B cell (primary cell): ENCODE results near the gene MAMLD1. TPM values are rescaled to one million over a fixed set of nuclear protein-coding genes. Genes with fewer than 3 reads are reported as not detected.

Experiments used
- ATAC-seq: fragments of 200-7000 bp; cut with Tn5 transposase; one replicate; pipeline ENCODE4 v1.10.0; 2021; ENCODE audit warnings: low read depth, mild to moderate bottlenecking, moderate number of reproducible peaks, moderate library complexity
- CTCF ChIA-PET: fragments of 350-600 bp; sonication (Branson Sonifier 250); formaldehyde crosslinking; loops from one replicate; lab custom pipeline; 2021; ENCODE audit warnings: antibody characterized with exemption, inconsistent platforms; lab: Charles Lee
- POLR2A ChIA-PET: fragments of 350-600 bp; sonication (Branson Sonifier 250); formaldehyde crosslinking; loops from one replicate; lab custom pipeline; 2021; ENCODE audit warnings: antibody characterized with exemption; lab: Charles Lee
- DNase-seq: peaks from one replicate; pipeline ENCODE4 v3.0.0; 2013
- H2AFZ ChIP-seq: 2 replicates; pipeline ENCODE4 v1.6.1; 2012; ENCODE audit warnings: mild to moderate bottlenecking, low read depth, low read length; ENCODE audit not compliant: insufficient read depth, poor library complexity, severe bottlenecking
- H3K27ac ChIP-seq, 2 donors: 1 replicate in 1 of 2; 2 replicates in 1 of 2; pipeline ENCODE4 v1.5.1; 2012 to 2013; ENCODE audit warnings: low read length in 2 of 2, mild to moderate bottlenecking in 2 of 2, moderate library complexity in 1 of 2
- H3K27me3 ChIP-seq, 4 experiments: fragments of 200-600 bp in 1 of 4; sonication (generic) in 1 of 4; replicated peaks in 1 of 4; 1 replicate in 2 of 4; 2 replicates in 2 of 4; pipeline versions ENCODE4 v1.6.1 to v1.7.0; 2013 to 2016; ENCODE audit warnings: low read length in 3 of 4, mild to moderate bottlenecking in 2 of 4, mixed read lengths in 1 of 4, moderate library complexity in 1 of 4; ENCODE audit not compliant: insufficient read depth in 4 of 4, control insufficient read depth in 3 of 4; ENCODE audit errors: control extremely low read depth in 1 of 4
- H3K36me3 ChIP-seq, 2 experiments: replicated peaks in 1 of 2; 1 replicate in 1 of 2; 2 replicates in 1 of 2; pipeline versions ENCODE4 v1.6.1 to v1.7.1; 2013; ENCODE audit warnings: low read length in 1 of 2; ENCODE audit not compliant: insufficient read depth in 2 of 2, control insufficient read depth in 1 of 2; ENCODE audit errors: control extremely low read depth in 1 of 2, extremely low read depth in 1 of 2
- H3K4me1 ChIP-seq, 2 donors: fragments of 200-600 bp in 1 of 2; sonication (generic) in 1 of 2; 1 replicate in 1 of 2; 2 replicates in 1 of 2; pipeline versions ENCODE4 v1.5.1 to v1.6.1; 2013 to 2017; ENCODE audit warnings: low read length in 2 of 2; ENCODE audit not compliant: control insufficient read depth in 2 of 2, insufficient read depth in 2 of 2
- H3K4me2 ChIP-seq: replicated peaks from 2 replicates; pipeline ENCODE3; 2012; ENCODE audit warnings: mild to moderate bottlenecking, low read depth, low read length; ENCODE audit not compliant: poor library complexity, severe bottlenecking
- H3K4me3 ChIP-seq, 5 experiments: fragments of 200-600 bp in 1 of 5; sonication (generic) in 1 of 5; 1 replicate in 3 of 5; 2 replicates in 2 of 5; pipeline versions ENCODE4 v1.5.1 to v1.7.0; 2011 to 2016; ENCODE audit warnings: low read length in 4 of 5, mild to moderate bottlenecking in 4 of 5, low read depth in 2 of 5, control low read depth in 1 of 5, moderate library complexity in 1 of 5; ENCODE audit not compliant: insufficient read depth in 1 of 5; ENCODE audit errors: control extremely low read depth in 1 of 5, extremely low read depth in 1 of 5
- H3K79me2 ChIP-seq: fragments of 200-600 bp; sonication (generic); one replicate; pipeline ENCODE4 v1.6.0; 2016; ENCODE audit warnings: low read length; ENCODE audit not compliant: control insufficient read depth, insufficient read depth
- H3K9ac ChIP-seq: fragments of 200-600 bp; sonication (generic); 2 replicates; pipeline ENCODE4 v1.6.1; 2017; ENCODE audit warnings: mild to moderate bottlenecking, low read length, moderate library complexity
- H3K9me3 ChIP-seq, 3 donors: one replicate each; pipeline versions ENCODE4 v1.6.1 to v1.7.1; 2013; ENCODE audit warnings: low read length in 2 of 3; ENCODE audit not compliant: control insufficient read depth in 2 of 3, insufficient read depth in 1 of 3; ENCODE audit errors: control extremely low read depth in 1 of 3
- H4K20me1 ChIP-seq: 2 replicates; pipeline ENCODE4 v1.6.0; 2012; ENCODE audit warnings: mild to moderate bottlenecking, low read length; ENCODE audit not compliant: insufficient read depth, control insufficient read depth, poor library complexity, severe bottlenecking
- H3K27ac Mint-ChIP-seq: one replicate; pipeline ENCODE4 v1.8.0; 2021; ENCODE audit warnings: mixed read lengths
- H3K27me3 Mint-ChIP-seq: one replicate; pipeline ENCODE4 v1.8.0; 2021; ENCODE audit warnings: mixed read lengths
- H3K4me1 Mint-ChIP-seq: one replicate; pipeline ENCODE4 v1.8.0; 2021; ENCODE audit warnings: mixed read lengths
- H3K4me3 Mint-ChIP-seq: one replicate; pipeline ENCODE4 v1.8.0; 2021; ENCODE audit warnings: mixed read lengths
- H3K9me3 Mint-ChIP-seq: one replicate; pipeline ENCODE4 v1.8.0; 2022; ENCODE audit warnings: mixed read lengths; ENCODE audit not compliant: insufficient read depth
- CTCF ChIP-seq: fragments of 200-600 bp; IDR thresholded peaks from one replicate; pipeline ENCODE4 v1.8.0; 2022; ENCODE audit warnings: antibody characterized with exemption, mild to moderate bottlenecking
- EZH2 ChIP-seq: IDR thresholded peaks from 2 replicates; pipeline ENCODE4 v1.6.1; 2012; ENCODE audit warnings: borderline replicate concordance, low read depth, mild to moderate bottlenecking, moderate library complexity, low read length; ENCODE audit not compliant: insufficient read depth, poor library complexity, severe bottlenecking
- WGBS: methylation state at CpG from one replicate; pipeline ENCODE4 v1.1.5; 2013; ENCODE audit warnings: missing lambda C conversion rate; ENCODE audit not compliant: insufficient coverage; 5-methylcytosine and 5-hydroxymethylcytosine counted together
- intact Hi-C: fragments of 100-400 bp; cut with micrococcal nuclease; formaldehyde crosslinking; loops from one replicate; pipeline ENCODE4 v1.10.0; 2022
- polyA plus RNA-seq: library from polyadenylated mRNA; depleted of rRNA; stranded (reverse); fragments of >200 nt; gene quantifications from 2 replicates; pipeline ENCODE4 v1.2.3, GENCODE V29; 2012
- total RNA-seq, 2 donors: library from RNA; stranded (reverse); fragments of 120-200 nt in 1 of 2; gene quantifications; 1 replicate in 1 of 2; 2 replicates in 1 of 2; pipeline versions ENCODE4 v1.2.3 to v1.2.4, GENCODE V29; 2013 to 2022

MAMLD1 gene
- total and polyA plus RNA-seq, 2 donors (not counting 1 experiment from before 2014, with no cell fraction given): 1.4 to 1.9 TPM

- H2AFZ ChIP-seq: no peak overlapping the region
- TF ChIP-seq EZH2 (no peak), CTCF (peak; percentile 49)
- no peaks in the 10 kb centered on the region for H3K9me3 ChIP-seq
- ATAC-seq (peak; percentile 33), DNase-seq (peak; percentile 49)
- Mint-ChIP-seq H3K27me3 (no peaks in the 10 kb centered on the region), H3K27ac (no peak overlapping the region), H3K4me1 (peaks cover 2% of the 10 kb centered on the region), H3K4me3 (no peak overlapping the region), H3K9me3 (no peaks in the 10 kb centered on the region)
- WGBS: 40% methylated on average over 1 of the region's 3 CpGs
- H3K4me2 ChIP-seq: no peak overlapping the region
- no peaks in the 10 kb centered on the region for H4K20me1 ChIP-seq
- H3K79me2 ChIP-seq: no peaks in the 10 kb centered on the region
- no peak overlapping the region for H3K27ac ChIP-seq
- H3K4me1 ChIP-seq: no peaks in the 10 kb centered on the region
- intact Hi-C loops: loop anchor here (5.0 kb wide), 1 partner anchor 524 kb away; no protein-coding TSS in a partner anchor
- CTCF ChIA-PET: interaction anchor here (0.9 to 1.8 kb wide), 3 partner anchors 9 to 100 kb away, joined by 3 to 4 read pairs (median 3); no protein-coding TSS in a partner anchor
- POLR2A ChIA-PET: no interaction called here
- H3K4me3 ChIP-seq: no peak overlapping the region
- H3K9ac ChIP-seq: no peak overlapping the region
- no peaks in the 10 kb centered on the region for H3K27me3 ChIP-seq
- H3K36me3 ChIP-seq: no peaks in the 10 kb centered on the region
These were observed 122.9 kb downstream of the MAMLD1 start for GRCh38 chrX:150486011-150486410.

GRCh38 chrX:150487369-150488094 lies 124.4 kb downstream of the MAMLD1 start:
- ChIA-PET POLR2A (no interaction called here), CTCF (interaction anchor here (0.6 to 1.8 kb wide), 3 partner anchors 45 to 123 kb away, joined by 3 to 4 read pairs (median 4); no protein-coding TSS in a partner anchor)
- no peaks in the 10 kb centered on the region for H3K36me3 ChIP-seq
- no peak overlapping the region for H3K4me2 ChIP-seq
- no peaks in the 10 kb centered on the region for H3K27me3 ChIP-seq
- no peaks in the 10 kb centered on the region for H3K9me3 ChIP-seq
- ATAC-seq (no peak), DNase-seq (no peak)
- no peak overlapping the region for H3K27ac Mint-ChIP-seq
- WGBS: 100% methylated on average over 1 of the region's 5 CpGs
- no peak overlapping the region for H3K4me3 ChIP-seq
- H3K4me1 ChIP-seq: no peaks in the 10 kb centered on the region
- no peak overlapping the region for H3K27ac ChIP-seq
- no peaks in the 10 kb centered on the region for H3K79me2 ChIP-seq
- no peaks in the 10 kb centered on the region for H4K20me1 ChIP-seq
- no peaks in the 10 kb centered on the region for H3K27me3 Mint-ChIP-seq
- H3K4me1 Mint-ChIP-seq: peaks cover 2% of the 10 kb centered on the region
- intact Hi-C loops: loop anchor here (5.0 kb wide), 1 partner anchor 525 kb away; no protein-coding TSS in a partner anchor
- no peak overlapping the region for H3K9ac ChIP-seq
- H2AFZ ChIP-seq: no peak overlapping the region
- TF ChIP-seq EZH2: no peak
- no peak for TF ChIP-seq CTCF
- no peaks in the 10 kb centered on the region for H3K9me3 Mint-ChIP-seq
- H3K4me3 Mint-ChIP-seq: no peak overlapping the region
